Measurements from ENCODE around the gene SLC35F1. TPM values are rescaled to one million over a fixed set of nuclear protein-coding genes. Genes with fewer than 3 reads are reported as not detected.

The SLC35F1 gene
- total and polyA plus RNA-seq, 2 donors (not counting 1 experiment from before 2014, with no cell fraction given) = not detected

- CTCF ChIA-PET = no interaction called here
- H3K4me3 Mint-ChIP-seq = no peak overlapping the region
- no peak overlapping the region for H3K27ac Mint-ChIP-seq
- intact Hi-C loops (cut with micrococcal nuclease) = no loop called here
- no peak overlapping the region for H3K9ac ChIP-seq (ENCODE audit: low read length)
- DNase-seq (no peak), ATAC-seq (ENCODE audit: low read depth) (no peak)
- POLR2A ChIA-PET = no interaction called here
- no peaks in the 10 kb centered on the region for H3K9me3 ChIP-seq (ENCODE audit: control extremely low read depth in 1 of 3, control insufficient read depth in 2 of 3, insufficient read depth in 1 of 3, low read length in 2 of 3)
- H3K27me3 ChIP-seq (replicated peaks in 1 of 4; ENCODE audit: control extremely low read depth in 1 of 4, control insufficient read depth in 3 of 4, insufficient read depth in 4 of 4, low read length in 3 of 4) = no peaks in the 10 kb centered on the region
- no peaks in the 10 kb centered on the region for H3K4me1 ChIP-seq (ENCODE audit: control insufficient read depth in 2 of 2, insufficient read depth in 2 of 2, low read length in 2 of 2)
- no peaks in the 10 kb centered on the region for H4K20me1 ChIP-seq (ENCODE audit: control insufficient read depth, insufficient read depth, low read length, poor library complexity, severe bottlenecking)
- no CpG with 5 or more reads among the region's 2 CpGs for WGBS (ENCODE audit: insufficient coverage)
- H3K4me1 Mint-ChIP-seq = no peaks in the 10 kb centered on the region
- H3K36me3 ChIP-seq (replicated peaks in 1 of 2; ENCODE audit: control extremely low read depth in 1 of 2, control insufficient read depth in 1 of 2, extremely low read depth in 1 of 2, insufficient read depth in 2 of 2, low read length in 1 of 2) = no peaks in the 10 kb centered on the region
- TF ChIP-seq CTCF (IDR thresholded peaks at IDR 0.05) (no peak), EZH2 (IDR thresholded peaks at IDR 0.05; ENCODE audit: borderline replicate concordance, insufficient read depth, low read depth, low read length, poor library complexity, severe bottlenecking) (no peak)
- H3K4me3 ChIP-seq (ENCODE audit: control extremely low read depth in 1 of 5, extremely low read depth in 1 of 5, insufficient read depth in 1 of 5, low read depth in 2 of 5, low read length in 4 of 5) = no peak overlapping the region
- H3K27ac ChIP-seq (ENCODE audit: low read length in 2 of 2) = no peak overlapping the region
- peaks cover 3% of the 10 kb centered on the region for H3K27me3 Mint-ChIP-seq
- no peak overlapping the region for H3K4me2 ChIP-seq (replicated peaks; ENCODE audit: low read depth, low read length, poor library complexity, severe bottlenecking)
- H2AFZ ChIP-seq (ENCODE audit: insufficient read depth, low read depth, low read length, poor library complexity, severe bottlenecking) = no peak overlapping the region
- H3K9me3 Mint-ChIP-seq (ENCODE audit: insufficient read depth) = peaks cover 2% of the 10 kb centered on the region
- no peaks in the 10 kb centered on the region for H3K79me2 ChIP-seq (ENCODE audit: control insufficient read depth, insufficient read depth, low read length)
Measured at GRCh38 chr6:118135371-118135770, 228.3 kb downstream of the SLC35F1 start.

GRCh38 chr6:118141211-118141610 is 234.1 kb downstream of the SLC35F1 start:
- ChIA-PET POLR2A (no interaction called here), CTCF (no interaction called here)
- DNase-seq (no peak), ATAC-seq (ENCODE audit: low read depth) (no peak)
- no CpG with 5 or more reads among the region's 1 CpG for WGBS (ENCODE audit: insufficient coverage)
- Mint-ChIP-seq H3K27ac (no peak overlapping the region), H3K4me1 (no peaks in the 10 kb centered on the region), H3K9me3 (ENCODE audit: insufficient read depth) (peaks cover 4% of the 10 kb centered on the region), H3K4me3 (no peak overlapping the region), H3K27me3 (peaks cover 3% of the 10 kb centered on the region)
- Histone ChIP-seq H4K20me1 (ENCODE audit: control insufficient read depth, insufficient read depth, low read length, poor library complexity, severe bottlenecking) (no peaks in the 10 kb centered on the region), H3K27me3 (replicated peaks in 1 of 4; ENCODE audit: control extremely low read depth in 1 of 4, control insufficient read depth in 3 of 4, insufficient read depth in 4 of 4, low read length in 3 of 4) (no peaks in the 10 kb centered on the region), H3K79me2 (ENCODE audit: control insufficient read depth, insufficient read depth, low read length) (no peaks in the 10 kb centered on the region), H3K27ac (ENCODE audit: low read length in 2 of 2) (no peak overlapping the region), H3K36me3 (replicated peaks in 1 of 2; ENCODE audit: control extremely low read depth in 1 of 2, control insufficient read depth in 1 of 2, extremely low read depth in 1 of 2, insufficient read depth in 2 of 2, low read length in 1 of 2) (no peaks in the 10 kb centered on the region), H3K9me3 (ENCODE audit: control extremely low read depth in 1 of 3, control insufficient read depth in 2 of 3, insufficient read depth in 1 of 3, low read length in 2 of 3) (no peaks in the 10 kb centered on the region), H3K4me3 (ENCODE audit: control extremely low read depth in 1 of 5, extremely low read depth in 1 of 5, insufficient read depth in 1 of 5, low read depth in 2 of 5, low read length in 4 of 5) (no peak overlapping the region), H3K4me2 (replicated peaks; ENCODE audit: low read depth, low read length, poor library complexity, severe bottlenecking) (no peak overlapping the region), H3K4me1 (ENCODE audit: control insufficient read depth in 2 of 2, insufficient read depth in 2 of 2, low read length in 2 of 2) (no peaks in the 10 kb centered on the region), H2AFZ (ENCODE audit: insufficient read depth, low read depth, low read length, poor library complexity, severe bottlenecking) (no peak overlapping the region), H3K9ac (ENCODE audit: low read length) (no peak overlapping the region)
- TF ChIP-seq EZH2 (IDR thresholded peaks at IDR 0.05; ENCODE audit: borderline replicate concordance, insufficient read depth, low read depth, low read length, poor library complexity, severe bottlenecking) (no peak), CTCF (IDR thresholded peaks at IDR 0.05) (no peak)
- intact Hi-C loops (cut with micrococcal nuclease) = no loop called here
